Panc1 (cell line): ENCODE results near the gene MROH7. TPM values are rescaled to one million over a fixed set of nuclear protein-coding genes. Genes with fewer than 3 reads are reported as not detected.

ENCODE experiments used
- ATAC-seq: fragments of 200-7000 bp; cut with Tn5 transposase; 2 replicates; pipeline ENCODE4 v1.9.1; 2020; ENCODE audit warnings: mild to moderate bottlenecking, moderate library complexity
- BruUV-seq: library from RNA; stranded (reverse); fragments of 400-500 nt; replicated peaks from 2 replicates; lab custom pipeline; 2021; lab: Mats Ljungman, UMichigan
- CTCF ChIA-PET: fragments of 300-600 bp; sonication (Branson Sonifier 250); formaldehyde crosslinking; loops from one replicate; lab custom pipeline; 2022; ENCODE audit warnings: antibody characterized with exemption; lab: Charles Lee
- POLR2A ChIA-PET: fragments of 300-600 bp; sonication (Branson Sonifier 250); formaldehyde crosslinking; loops from one replicate; lab custom pipeline; 2022; ENCODE audit warnings: antibody characterized with exemption; lab: Charles Lee
- DNase-seq: peaks from one replicate; pipeline ENCODE4 v3.0.0-alpha.2; 2010; ENCODE audit warnings: low read depth, low spot score
- H3K27ac ChIP-seq: 2 replicates; pipeline ENCODE4 v1.5.1; 2011; ENCODE audit warnings: mild to moderate bottlenecking, low read length, inconsistent platforms
- H3K27me3 ChIP-seq: fragments of 200-500 bp; sonication (Bioruptor generic); 2 replicates; pipeline ENCODE4 v1.6.0; 2014; ENCODE audit warnings: low read length, inconsistent platforms; ENCODE audit not compliant: control insufficient read depth, insufficient read depth
- H3K36me3 ChIP-seq: fragments of 200-500 bp; sonication (Bioruptor generic); 2 replicates; pipeline ENCODE4 v1.5.1; 2014; ENCODE audit warnings: inconsistent platforms, mild to moderate bottlenecking, low read length, moderate library complexity; ENCODE audit not compliant: control insufficient read depth, insufficient read depth
- H3K4me1 ChIP-seq: 2 replicates; pipeline ENCODE4 v1.5.1; 2011; ENCODE audit warnings: inconsistent platforms, mild to moderate bottlenecking, low read length, moderate library complexity; ENCODE audit not compliant: control insufficient read depth, insufficient read depth
- H3K4me3 ChIP-seq, 2 experiments: 2 replicates each; pipeline ENCODE4 v1.5.1; 2011 to 2012; ENCODE audit warnings: low read depth in 2 of 2, low read length in 2 of 2, mild to moderate bottlenecking in 2 of 2, inconsistent platforms in 1 of 2, moderate library complexity in 1 of 2
- H3K9me3 ChIP-seq: fragments of 200-500 bp; sonication (Bioruptor generic); 2 replicates; pipeline ENCODE4 v1.5.1; 2014; ENCODE audit warnings: low read depth, mild to moderate bottlenecking, inconsistent platforms, low read length, moderate library complexity; ENCODE audit not compliant: control insufficient read depth, insufficient read depth
- POLR2AphosphoS5 ChIP-seq: IDR thresholded peaks from 2 replicates; pipeline ENCODE4 v1.6.1; 2012; ENCODE audit warnings: mild to moderate bottlenecking, low read depth, low read length, moderate library complexity
- REST ChIP-seq, 2 experiments: IDR thresholded peaks; 2 replicates each; pipeline ENCODE4 v1.6.1; 2011 to 2012; ENCODE audit warnings: low read depth in 2 of 2, control low read depth in 1 of 2, low read length in 1 of 2, mild to moderate bottlenecking in 1 of 2, moderate library complexity in 1 of 2; ENCODE audit not compliant: insufficient read depth in 1 of 2
- SIN3A ChIP-seq: IDR thresholded peaks from 2 replicates; pipeline ENCODE4 v1.6.1; 2012; ENCODE audit warnings: low read depth, mild to moderate bottlenecking, low read length, moderate library complexity, borderline replicate concordance; ENCODE audit not compliant: insufficient read depth
- TCF7L2 ChIP-seq: IDR thresholded peaks from 2 replicates; pipeline ENCODE4 v1.6.1; 2011; ENCODE audit warnings: mild to moderate bottlenecking, low read depth, low read length, inconsistent platforms
- in situ Hi-C: cut with HindIII; loops from 2 replicates; pipeline ENCODE4 v1.10.0; 2016; ENCODE audit warnings: low sequenced_read_pairs, low pct_unique_long_range_greater_than_20kb
- intact Hi-C: fragments of 100-400 bp; cut with micrococcal nuclease; formaldehyde crosslinking; loops from one replicate; pipeline ENCODE4 v1.10.0; 2022; ENCODE audit not compliant: unreplicated experiment
- total RNA-seq: library from RNA; stranded (reverse); gene quantifications from one replicate; pipeline ENCODE4 v1.2.1, GENCODE V29; 2021; ENCODE audit not compliant: unreplicated experiment
- TF ChIP-seq, protein P1 (sequence below): fragments of 450-650 bp; IDR thresholded peaks from 2 replicates; pipeline ENCODE4 v1.5.1; 2017; ENCODE audit warnings: mild to moderate bottlenecking

MROH7 gene
- total RNA-seq, 1 experiment from 2014 or later, result not detected

GRCh38 chr1:54758678-54759348 is 117.2 kb downstream of the MROH7 start:
- in situ Hi-C loops (no loop called here), intact Hi-C loops (no loop called here)
- Histone ChIP-seq H3K4me1 (peaks cover 3% of the 10 kb centered on the region; the same call in 1 of the 2 replicates), H3K9me3 (no peaks in the 10 kb centered on the region), H3K36me3 (no peaks in the 10 kb centered on the region; the same call in 1 of the 2 replicates), H3K4me3 (no peak overlapping the region), H3K27me3 (no peaks in the 10 kb centered on the region), H3K27ac (no peak overlapping the region)
- no peak for TF ChIP-seq SIN3A
- no peak for TF ChIP-seq TCF7L2
- no peak for TF ChIP-seq REST (IDR thresholded peaks at IDR 0.05; ENCODE audit: insufficient read depth in 1 of 2, low read depth in 2 of 2, low read length in 1 of 2)
- TF ChIP-seq, protein P1, sequence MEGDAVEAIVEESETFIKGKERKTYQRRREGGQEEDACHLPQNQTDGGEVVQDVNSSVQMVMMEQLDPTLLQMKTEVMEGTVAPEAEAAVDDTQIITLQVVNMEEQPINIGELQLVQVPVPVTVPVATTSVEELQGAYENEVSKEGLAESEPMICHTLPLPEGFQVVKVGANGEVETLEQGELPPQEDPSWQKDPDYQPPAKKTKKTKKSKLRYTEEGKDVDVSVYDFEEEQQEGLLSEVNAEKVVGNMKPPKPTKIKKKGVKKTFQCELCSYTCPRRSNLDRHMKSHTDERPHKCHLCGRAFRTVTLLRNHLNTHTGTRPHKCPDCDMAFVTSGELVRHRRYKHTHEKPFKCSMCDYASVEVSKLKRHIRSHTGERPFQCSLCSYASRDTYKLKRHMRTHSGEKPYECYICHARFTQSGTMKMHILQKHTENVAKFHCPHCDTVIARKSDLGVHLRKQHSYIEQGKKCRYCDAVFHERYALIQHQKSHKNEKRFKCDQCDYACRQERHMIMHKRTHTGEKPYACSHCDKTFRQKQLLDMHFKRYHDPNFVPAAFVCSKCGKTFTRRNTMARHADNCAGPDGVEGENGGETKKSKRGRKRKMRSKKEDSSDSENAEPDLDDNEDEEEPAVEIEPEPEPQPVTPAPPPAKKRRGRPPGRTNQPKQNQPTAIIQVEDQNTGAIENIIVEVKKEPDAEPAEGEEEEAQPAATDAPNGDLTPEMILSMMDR, result no peak
- no peak for TF ChIP-seq POLR2AphosphoS5
- BruUV-seq, result no TSS peak
- DNase-seq (no peak), ATAC-seq (no peak)
- CTCF ChIA-PET, result interaction anchor here (0.5 kb wide), 1 partner anchor 95 kb away, joined by 3 read pairs; no protein-coding TSS in a partner anchor
- POLR2A ChIA-PET, result no interaction called here

Other genes starting within 250 kb of the MROH7 start
- 22.5 TPM for gene SSBP3, start 235.4 kb upstream of the MROH7 start, total RNA-seq
- gene ACOT11, start 93.6 kb upstream of the MROH7 start, total RNA-seq, result 1.9 TPM
- gene FAM151A, start 18.3 kb upstream of the MROH7 start, total RNA-seq, result not detected
- 25.2 TPM for gene TTC4, start 74.1 kb downstream of the MROH7 start, total RNA-seq
- 4.4 TPM for gene PARS2, start 122.7 kb downstream of the MROH7 start, total RNA-seq
- gene TTC22, start 159.5 kb downstream of the MROH7 start, total RNA-seq, result 0.10 TPM
- gene DHCR24, start 245.4 kb downstream of the MROH7 start, total RNA-seq, result 313 TPM